MG63 (cell line): Measurements from ENCODE around the gene ITIH2. TPM values are rescaled to one million over a fixed set of nuclear protein-coding genes. Genes with fewer than 3 reads are reported as not detected.
"Not testable (repeated sequence)": the region's sequence is repeated elsewhere in the genome, so short reads cannot be mapped to it uniquely, and the experiment has no call there.

Experiments
- DNase-seq: peaks from one replicate; pipeline ENCODE4 v3.0.0-alpha.2; 2020
- H3K27me3 ChIP-seq: fragments of 250-450 bp; sonication (Bioruptor Pico); 2 replicates; pipeline ENCODE4 v1.5.1; 2020; ENCODE audit warnings: mild to moderate bottlenecking, moderate library complexity
- H3K36me3 ChIP-seq: fragments of 250-450 bp; sonication (Bioruptor Pico); 2 replicates; pipeline ENCODE4 v1.5.1; 2020; ENCODE audit warnings: mild to moderate bottlenecking, moderate library complexity
- H3K4me3 ChIP-seq: fragments of 250-450 bp; sonication (Bioruptor Pico); 2 replicates; pipeline ENCODE4 v1.5.1; 2020; ENCODE audit warnings: mild to moderate bottlenecking, moderate library complexity
- H3K9me3 ChIP-seq: fragments of 250-450 bp; sonication (Bioruptor Pico); 2 replicates; pipeline ENCODE4 v1.5.1; 2020; ENCODE audit warnings: mild to moderate bottlenecking, moderate library complexity
- total RNA-seq: library from RNA; depleted of rRNA; stranded (reverse); fragments of >200 nt; shearing (Covaris generic); gene quantifications from 2 replicates; pipeline ENCODE4 v1.2.3, GENCODE V29; 2014; ENCODE audit warnings: low replicate concordance

The ITIH2 gene
- total RNA-seq, 1 experiment from 2014 or later = not detected

DNA sequence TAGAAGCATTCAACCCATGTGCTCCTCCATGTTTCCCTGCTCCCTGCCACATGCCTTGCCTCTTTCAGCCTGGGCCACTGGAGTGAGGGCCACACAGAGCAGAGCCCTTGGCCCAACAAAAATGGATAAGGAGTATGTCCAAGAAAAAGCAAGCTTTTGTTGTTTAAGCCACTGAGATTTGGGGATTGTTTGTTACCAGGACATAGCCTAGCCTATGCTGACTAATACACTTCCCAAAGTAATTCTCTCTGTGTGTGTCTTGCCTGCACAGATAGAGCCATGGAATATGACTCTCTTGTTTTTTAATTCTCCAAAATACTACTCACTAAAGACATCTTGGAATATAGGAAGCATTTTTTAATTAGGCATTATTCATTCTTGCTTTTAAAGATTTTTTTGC lies 13.5 kb upstream of the ITIH2 start:
- DNase-seq = no peak

GRCh38 chr10:7690885-7691597 lies 12.1 kb upstream of the ITIH2 start:
- not testable (repeated sequence) for H3K36me3 ChIP-seq, H3K9me3 ChIP-seq, H3K27me3 ChIP-seq, H3K4me3 ChIP-seq, DNase-seq

More for the DNA sequence above, 13.5 kb upstream of the ITIH2 start:
- Histone ChIP-seq H3K9me3 (no peaks in the 10 kb centered on the region), H3K36me3 (no peaks in the 10 kb centered on the region), H3K4me3 (no peak overlapping the region), H3K27me3 (peaks cover 8% of the 10 kb centered on the region)

DNA sequence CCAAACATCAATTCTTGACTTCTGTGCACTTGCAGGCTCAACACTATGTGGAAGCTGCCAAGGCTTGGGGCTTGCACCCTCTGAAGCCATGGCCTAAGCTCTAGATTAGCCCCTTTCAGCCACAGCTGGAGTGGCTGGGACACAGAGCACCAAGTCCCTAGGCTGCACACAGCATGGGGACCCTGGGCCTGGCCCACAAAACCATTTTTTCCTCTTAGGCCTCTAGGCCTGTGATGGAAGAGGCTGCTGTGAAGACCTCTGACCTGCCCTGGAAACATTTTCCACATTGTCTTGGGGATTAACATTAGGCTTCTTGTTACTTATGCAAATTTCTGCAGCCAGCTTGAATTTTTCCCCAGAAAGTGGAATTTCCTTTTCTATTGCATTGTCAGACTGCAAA lies 10.7 kb upstream of the ITIH2 start:
- not testable (repeated sequence) for H3K9me3 ChIP-seq, H3K4me3 ChIP-seq, H3K27me3 ChIP-seq, H3K36me3 ChIP-seq, DNase-seq

DNA sequence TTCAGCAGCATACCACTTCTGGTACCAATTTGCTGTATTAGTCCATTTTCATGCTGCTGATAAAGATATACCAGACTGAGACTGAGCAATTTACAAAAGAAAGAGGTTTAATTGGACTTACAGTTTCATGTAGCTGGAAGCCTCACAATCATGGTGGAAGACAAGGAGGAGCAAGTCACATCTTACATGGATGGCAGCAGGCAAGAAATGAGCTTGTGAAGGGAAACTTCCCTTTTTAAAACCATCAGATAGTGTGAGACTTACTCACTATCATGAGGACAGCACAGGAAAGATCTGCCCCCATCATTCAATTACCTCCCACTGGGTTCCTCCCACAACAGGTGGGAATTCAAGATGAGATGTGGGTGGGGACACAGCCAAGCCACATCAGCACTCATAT lies 9.9 kb upstream of the ITIH2 start:
- H3K4me3 ChIP-seq, H3K9me3 ChIP-seq, DNase-seq, H3K27me3 ChIP-seq, H3K36me3 ChIP-seq: not testable (repeated sequence)

GRCh38 chr10:7696545-7696944 lies 6.6 kb upstream of the ITIH2 start:
- Histone ChIP-seq H3K36me3 (no peaks in the 10 kb centered on the region), H3K9me3 (no peaks in the 10 kb centered on the region), H3K4me3 (no peak overlapping the region), H3K27me3 (no peaks in the 10 kb centered on the region)
- DNase-seq = peak; percentile 48

DNA sequence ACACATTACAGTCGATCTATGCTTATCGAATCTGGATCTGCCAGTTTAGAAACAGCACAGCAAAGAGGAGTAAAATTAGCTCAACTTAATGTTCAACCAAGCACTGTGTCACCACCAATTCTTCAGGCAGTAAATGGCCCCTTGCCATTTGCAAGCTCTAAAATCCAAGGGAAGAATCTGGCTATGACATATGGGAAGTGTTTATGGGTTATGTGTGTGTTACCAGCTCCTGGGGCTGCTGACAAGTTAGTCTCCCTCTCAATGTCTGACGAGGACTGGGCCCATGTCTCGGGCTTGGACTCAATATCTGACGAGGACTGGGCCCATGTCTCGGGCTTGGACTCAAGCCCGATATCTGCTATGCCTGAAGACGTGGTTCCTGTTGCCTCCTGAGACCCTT lies 5.7 kb upstream of the ITIH2 start:
- DNase-seq = peak; percentile 4
- Histone ChIP-seq H3K27me3 (0 out of 2 replicates have a peak, but pooled peaks cover 2% of the 10 kb centered on the region), H3K9me3 (no peaks in the 10 kb centered on the region)

DNA sequence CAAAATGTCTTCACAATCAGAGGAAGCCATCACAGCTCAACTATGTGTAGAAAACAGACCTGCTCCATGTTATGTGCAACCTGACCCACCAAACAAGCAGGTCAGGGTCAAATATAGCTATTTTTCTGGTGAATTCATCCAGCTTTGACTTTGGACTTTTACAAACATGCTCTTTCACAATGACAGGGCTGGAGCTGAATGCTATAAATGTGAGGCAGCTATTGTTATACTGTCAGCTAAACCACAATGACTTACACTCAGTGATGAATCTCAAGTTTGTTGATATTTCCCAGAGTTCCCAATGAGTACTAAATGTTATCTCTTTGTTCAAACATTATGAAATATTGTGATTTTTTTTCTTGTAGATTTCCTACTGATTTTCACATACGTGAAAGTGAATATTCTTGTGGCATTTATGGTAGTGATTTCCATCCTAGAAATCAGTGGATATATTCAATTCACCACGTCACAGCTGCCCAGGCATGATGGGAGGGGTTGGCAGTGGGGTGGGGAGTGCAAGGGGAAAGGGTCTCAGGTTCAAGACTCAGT lies 2.5 kb upstream of the ITIH2 start:
- no peaks in the 10 kb centered on the region for H3K9me3 ChIP-seq
- H3K36me3 ChIP-seq = no peaks in the 10 kb centered on the region
- no peak overlapping the region for H3K4me3 ChIP-seq
- H3K27me3 ChIP-seq = peaks cover 11% of the 10 kb centered on the region; the same call in 1 of the 2 replicates
- DNase-seq = no peak

More for the DNA sequence above, 5.7 kb upstream of the ITIH2 start:
- H3K36me3 ChIP-seq = no peaks in the 10 kb centered on the region
- H3K4me3 ChIP-seq = no peak overlapping the region

GRCh38 chr10:7701158-7701742 lies 1.9 kb upstream of the ITIH2 start:
- Histone ChIP-seq H3K9me3 (no peaks in the 10 kb centered on the region), H3K36me3 (no peaks in the 10 kb centered on the region)

DNA sequence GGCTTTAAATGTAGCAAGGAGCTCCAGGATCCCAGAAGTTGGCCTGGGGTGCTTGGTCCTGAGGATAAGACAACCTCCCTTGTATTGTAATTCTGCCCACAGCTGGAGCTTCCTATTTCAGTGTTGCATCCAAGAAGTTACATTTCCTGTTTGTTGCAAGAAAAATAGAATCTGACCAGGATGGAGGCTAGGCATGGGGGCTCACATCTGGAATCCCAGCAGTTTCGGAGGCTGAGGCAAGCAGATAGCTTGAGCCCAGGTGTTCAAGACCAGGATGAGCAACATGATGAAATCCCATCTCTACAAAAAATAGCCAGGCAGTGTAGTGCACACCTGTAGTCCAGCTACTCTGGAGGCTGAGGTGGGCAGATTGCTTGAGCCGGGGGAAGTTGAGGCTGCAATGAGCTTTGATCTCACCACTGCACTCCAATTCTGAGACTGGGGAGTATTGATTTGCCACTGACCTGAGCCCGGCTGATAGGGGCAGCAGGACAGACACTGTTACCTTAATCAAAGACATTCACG lies 766 bp upstream of the ITIH2 start:
- no peaks in the 10 kb centered on the region for H3K36me3 ChIP-seq
- H3K27me3 ChIP-seq = peaks cover 18% of the 10 kb centered on the region; the same call in 1 of the 2 replicates
- no peaks in the 10 kb centered on the region for H3K9me3 ChIP-seq
- no peak for DNase-seq
- H3K4me3 ChIP-seq = no peak overlapping the region

More at GRCh38 chr10:7701158-7701742, 1.9 kb upstream of the ITIH2 start:
- peaks cover 14% of the 10 kb centered on the region; the same call in 1 of the 2 replicates for H3K27me3 ChIP-seq
- no peak for DNase-seq
- no peak overlapping the region for H3K4me3 ChIP-seq

- no peaks in the 10 kb centered on the region for H3K36me3 ChIP-seq
- peaks cover 18% of the 10 kb centered on the region; the same call in 1 of the 2 replicates for H3K27me3 ChIP-seq
- no peak overlapping the region for H3K4me3 ChIP-seq
- no peaks in the 10 kb centered on the region for H3K9me3 ChIP-seq
- DNase-seq = no peak
These were observed 1.2 kb downstream of the ITIH2 start for GRCh38 chr10:7704071-7705016.

- Histone ChIP-seq H3K4me3 (no peak overlapping the region), H3K36me3 (no peaks in the 10 kb centered on the region), H3K9me3 (no peaks in the 10 kb centered on the region), H3K27me3 (peaks cover 18% of the 10 kb centered on the region; the same call in 1 of the 2 replicates)
- no peak for DNase-seq
These were observed 2.2 kb downstream of the ITIH2 start for GRCh38 chr10:7705341-7705740.

DNA sequence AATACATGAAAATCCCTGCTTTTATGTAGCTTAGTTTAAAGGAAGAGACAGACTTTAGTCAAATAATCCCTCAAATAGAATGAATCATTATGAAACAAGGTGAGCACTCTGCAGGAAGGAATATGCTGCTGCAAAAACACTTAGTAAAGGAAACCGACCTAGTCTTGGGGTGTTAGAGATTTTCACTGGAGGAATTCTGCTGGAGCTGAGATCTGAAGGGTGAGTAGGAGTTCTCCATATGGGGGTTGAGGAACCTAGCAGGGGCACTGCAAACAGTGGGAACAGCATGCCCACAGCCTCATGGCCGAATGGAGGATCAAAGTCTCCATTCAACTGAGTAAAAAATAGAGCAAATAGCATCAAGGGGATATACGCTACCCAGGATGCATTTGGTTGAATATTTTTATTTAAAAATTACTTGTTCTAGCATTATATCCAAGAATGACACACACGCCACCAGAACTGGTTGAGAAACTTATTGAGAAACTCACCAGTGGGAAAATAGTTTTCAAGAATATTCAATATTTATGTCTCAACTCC lies 3.5 kb downstream of the ITIH2 start:
- DNase-seq = no peak
- H3K4me3 ChIP-seq = no peak overlapping the region
- no peaks in the 10 kb centered on the region for H3K9me3 ChIP-seq
- H3K36me3 ChIP-seq = no peaks in the 10 kb centered on the region
- H3K27me3 ChIP-seq = peaks cover 18% of the 10 kb centered on the region; the same call in 1 of the 2 replicates

DNA sequence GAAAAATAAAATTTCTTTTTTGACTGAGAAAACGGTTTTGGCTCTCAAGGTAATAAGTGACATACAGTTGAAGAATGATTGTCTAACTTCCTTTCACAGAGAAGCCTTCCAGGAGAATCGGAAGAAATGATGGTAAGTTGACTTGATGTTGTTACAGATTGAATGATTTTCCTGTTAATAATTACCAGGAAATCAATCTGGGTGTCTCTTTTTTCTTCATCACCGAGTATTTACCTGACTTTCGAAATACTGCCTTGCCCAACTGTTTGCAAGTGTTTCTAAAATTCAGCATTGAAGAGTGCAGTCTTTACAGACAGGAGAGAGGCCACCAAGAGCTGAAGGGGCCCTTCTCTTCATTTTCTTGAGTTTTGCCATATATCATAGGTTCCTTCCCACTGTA lies 4.0 kb downstream of the ITIH2 start:
- Histone ChIP-seq H3K36me3 (no peaks in the 10 kb centered on the region), H3K4me3 (no peak overlapping the region), H3K27me3 (peaks cover 18% of the 10 kb centered on the region; the same call in 1 of the 2 replicates), H3K9me3 (no peaks in the 10 kb centered on the region)
- DNase-seq = no peak

DNA sequence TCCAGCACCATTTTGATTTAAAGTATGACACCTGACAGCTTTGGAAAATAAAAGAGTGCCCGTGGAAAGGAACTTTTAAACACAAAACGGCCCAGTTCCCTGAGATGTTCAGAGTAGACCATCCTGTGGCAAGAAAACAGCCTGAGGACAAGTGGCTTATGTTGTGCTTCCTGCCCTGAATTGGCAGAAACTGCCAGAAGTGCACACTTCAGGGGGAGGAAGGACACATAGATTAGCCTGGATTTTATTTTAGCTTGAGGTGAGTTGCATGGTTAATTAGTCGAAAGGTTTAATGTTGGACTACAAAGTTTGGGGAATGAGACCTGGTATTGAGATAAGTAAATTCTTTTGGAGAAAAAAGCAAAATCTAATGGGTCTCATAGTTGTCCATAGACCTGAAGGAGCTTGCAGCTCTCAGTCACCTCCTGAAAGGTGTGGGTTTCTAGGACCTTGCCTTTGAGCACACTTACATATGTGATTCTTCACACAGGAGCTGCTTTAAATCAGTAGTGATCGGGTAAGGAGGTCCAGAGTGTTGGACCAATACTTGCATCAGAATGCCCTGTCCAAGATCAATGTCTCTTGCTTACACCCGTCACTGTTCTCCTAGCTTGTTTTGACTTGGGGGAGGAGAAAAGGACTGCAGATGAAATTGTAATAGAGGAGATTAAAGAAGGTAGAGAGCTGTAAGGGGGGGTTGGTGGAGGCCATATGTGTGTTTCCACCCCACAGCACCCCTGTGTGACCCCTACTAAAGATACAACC lies 4.9 kb downstream of the ITIH2 start:
- no peak for DNase-seq
- Histone ChIP-seq H3K9me3 (no peaks in the 10 kb centered on the region), H3K27me3 (peaks cover 16% of the 10 kb centered on the region; the same call in 1 of the 2 replicates), H3K36me3 (no peaks in the 10 kb centered on the region), H3K4me3 (no peak overlapping the region)

DNA sequence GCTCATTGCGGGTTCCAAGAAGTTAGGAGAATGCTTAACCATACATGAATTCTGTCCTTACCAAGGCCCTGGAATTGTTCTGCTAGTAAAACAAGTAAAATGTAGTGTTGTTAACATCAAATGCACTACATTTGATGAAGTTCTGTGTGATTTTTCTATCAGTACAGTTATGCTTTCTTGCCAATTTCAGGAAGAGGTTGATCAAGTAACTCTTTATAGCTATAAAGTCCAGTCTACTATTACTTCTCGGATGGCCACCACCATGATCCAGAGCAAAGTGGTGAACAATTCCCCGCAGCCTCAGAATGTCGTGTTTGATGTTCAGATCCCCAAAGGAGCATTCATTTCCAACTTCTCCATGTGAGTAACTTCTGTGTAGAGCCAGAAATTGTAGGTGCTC lies 5.7 kb downstream of the ITIH2 start:
- H3K9me3 ChIP-seq = no peaks in the 10 kb centered on the region
- DNase-seq = no peak
- H3K4me3 ChIP-seq = no peak overlapping the region
- H3K27me3 ChIP-seq = peaks cover 8% of the 10 kb centered on the region; the same call in 1 of the 2 replicates
- H3K36me3 ChIP-seq = no peaks in the 10 kb centered on the region

DNA sequence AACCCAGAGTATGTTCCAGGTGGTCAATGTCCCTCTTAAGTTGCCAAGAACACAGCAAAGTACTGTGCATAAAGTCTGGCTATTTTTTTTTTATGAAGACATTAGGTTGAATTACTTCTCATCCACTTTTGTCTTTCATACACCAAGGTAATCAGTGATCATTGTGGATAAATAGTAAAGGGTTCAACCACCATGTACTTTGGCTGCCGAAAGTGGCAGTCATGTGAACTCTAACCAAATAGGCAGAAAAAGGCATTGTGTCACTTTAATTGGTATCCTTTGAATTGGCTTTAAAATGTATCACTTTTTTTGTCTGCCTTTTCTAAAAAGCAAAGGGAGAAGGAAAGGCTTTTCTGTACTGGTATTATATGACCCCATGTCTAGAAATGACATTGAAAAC lies 7.3 kb downstream of the ITIH2 start:
- Histone ChIP-seq H3K4me3 (no peak overlapping the region), H3K36me3 (no peaks in the 10 kb centered on the region), H3K9me3 (no peaks in the 10 kb centered on the region), H3K27me3 (peaks cover 7% of the 10 kb centered on the region; the same call in 1 of the 2 replicates)
- DNase-seq = no peak
